ENCODE measurements around the gene ENPP6. TPM values are rescaled to one million over a fixed set of nuclear protein-coding genes. Genes with fewer than 3 reads are reported as not detected.

Gene ENPP6
- total and polyA plus RNA-seq, 4 experiments from 2014 or later: not detected

GRCh38 chr4:184252136-184253071 lies 34.7 kb upstream of the ENPP6 start:
- H3K4me1 ChIP-seq (ENCODE audit: insufficient read depth, low read length): no peaks in the 10 kb centered on the region
- H3K27me3 ChIP-seq (ENCODE audit: insufficient read depth, low read length): no peaks in the 10 kb centered on the region
- H3K9me3 Mint-ChIP-seq: peaks cover 0 to 2% (median 0%) of the 10 kb centered on the region in 8 donors
- no peak for DNase-seq
- H3K27me3 Mint-ChIP-seq: no peaks in the 10 kb centered on the region
- H3K36me3 Mint-ChIP-seq: no peaks in the 10 kb centered on the region
- no peak overlapping the region for H3K27ac ChIP-seq (ENCODE audit: low read depth, low read length)
- H3K4me3 Mint-ChIP-seq: no peak overlapping the region
- intact Hi-C loops (cut with micrococcal nuclease): loop anchor here (5.0 kb wide), 1 partner anchor 85 kb away; no protein-coding TSS in a partner anchor
- no peaks in the 10 kb centered on the region for H3K36me3 ChIP-seq (ENCODE audit: insufficient read depth, low read length)
- H3K4me1 Mint-ChIP-seq: peaks cover 0 to 7% (median 3%) of the 10 kb centered on the region in 4 donors
- ChIA-PET CTCF (ENCODE audit: partially characterized antibody) (interaction anchor here (0.7 to 3.0 kb wide), 11 partner anchors 9 to 411 kb away, joined by 3 to 20 read pairs (median 4); no protein-coding TSS in a partner anchor), POLR2A (ENCODE audit: partially characterized antibody) (no interaction called here)
- no peaks in the 10 kb centered on the region for H3K9me3 ChIP-seq (ENCODE audit: control insufficient read depth in 1 of 2, low read length in 2 of 2)
- H3K4me3 ChIP-seq (ENCODE audit: low read length in 2 of 2): no peak overlapping the region
- no peak overlapping the region for H3K27ac Mint-ChIP-seq

- H3K27ac ChIP-seq (ENCODE audit: low read depth, low read length): no peak overlapping the region
- intact Hi-C loops (cut with micrococcal nuclease): loop anchor here (2.0 to 5.0 kb wide), 2 partner anchors 84 to 529 kb away; no protein-coding TSS in a partner anchor
- CTCF ChIA-PET (ENCODE audit: partially characterized antibody): interaction anchor here (0.9 to 3.0 kb wide), 10 partner anchors 10 to 782 kb away, joined by 3 to 20 read pairs (median 4); no protein-coding TSS in a partner anchor
- no peaks in the 10 kb centered on the region for H3K4me1 ChIP-seq (ENCODE audit: insufficient read depth, low read length)
- no peaks in the 10 kb centered on the region for H3K27me3 Mint-ChIP-seq
- POLR2A ChIA-PET (ENCODE audit: partially characterized antibody): no interaction called here
- peaks cover 0 to 7% (median 3%) of the 10 kb centered on the region in 4 donors for H3K4me1 Mint-ChIP-seq
- H3K36me3 ChIP-seq (ENCODE audit: insufficient read depth, low read length): no peaks in the 10 kb centered on the region
- H3K27ac Mint-ChIP-seq: no peak overlapping the region
- H3K9me3 Mint-ChIP-seq: no peaks in the 10 kb centered on the region
- DNase-seq: no peak
- H3K4me3 Mint-ChIP-seq: no peak overlapping the region
- no peak overlapping the region for H3K4me3 ChIP-seq (ENCODE audit: low read length in 2 of 2)
- no peaks in the 10 kb centered on the region for H3K27me3 ChIP-seq (ENCODE audit: insufficient read depth, low read length)
- H3K36me3 Mint-ChIP-seq: no peaks in the 10 kb centered on the region
- H3K9me3 ChIP-seq (ENCODE audit: control insufficient read depth in 1 of 2, low read length in 2 of 2): no peaks in the 10 kb centered on the region
These were observed 34.0 kb upstream of the ENPP6 start for GRCh38 chr4:184251670-184251980.

GRCh38 chr4:184250795-184251669 lies 33.4 kb upstream of the ENPP6 start:
- peak in 4 of 5 donors; percentile 59 to 65 (median 61) for DNase-seq
- no peaks in the 10 kb centered on the region for H3K27me3 ChIP-seq (ENCODE audit: insufficient read depth, low read length)
- no peaks in the 10 kb centered on the region for H3K9me3 ChIP-seq (ENCODE audit: control insufficient read depth in 1 of 2, low read length in 2 of 2)
- ChIA-PET CTCF (ENCODE audit: partially characterized antibody) (interaction anchor here (0.7 to 3.0 kb wide), 11 partner anchors 10 to 782 kb away, joined by 3 to 20 read pairs (median 4); no protein-coding TSS in a partner anchor), POLR2A (ENCODE audit: partially characterized antibody) (interaction anchor here (0.6 kb wide), 1 partner anchor 13 kb away, joined by 3 read pairs; no protein-coding TSS in a partner anchor)
- no peaks in the 10 kb centered on the region for H3K9me3 Mint-ChIP-seq
- no peaks in the 10 kb centered on the region for H3K36me3 Mint-ChIP-seq
- H3K4me3 Mint-ChIP-seq: no peak overlapping the region
- peaks cover 0 to 2% of the 10 kb centered on the region in 2 donors for H3K27me3 Mint-ChIP-seq
- peaks cover 0 to 6% (median 3%) of the 10 kb centered on the region in 4 donors for H3K4me1 Mint-ChIP-seq
- H3K27ac Mint-ChIP-seq: peak overlapping the region in 3 of 7 donors; percentile 2 to 26 (median 15)
- H3K4me1 ChIP-seq (ENCODE audit: insufficient read depth, low read length): no peaks in the 10 kb centered on the region
- H3K4me3 ChIP-seq (ENCODE audit: low read length in 2 of 2): no peak overlapping the region
- H3K27ac ChIP-seq (ENCODE audit: low read depth, low read length): no peak overlapping the region
- intact Hi-C loops (cut with micrococcal nuclease): loop anchor here (2.0 to 5.0 kb wide), 2 partner anchors 84 to 528 kb away; no protein-coding TSS in a partner anchor
- no peaks in the 10 kb centered on the region for H3K36me3 ChIP-seq (ENCODE audit: insufficient read depth, low read length)

GRCh38 chr4:184248216-184248615 lies 30.5 kb upstream of the ENPP6 start:
- Histone ChIP-seq H3K27ac (ENCODE audit: low read depth, low read length) (no peak overlapping the region), H3K36me3 (ENCODE audit: insufficient read depth, low read length) (no peaks in the 10 kb centered on the region), H3K9me3 (ENCODE audit: control insufficient read depth in 1 of 2, low read length in 2 of 2) (no peaks in the 10 kb centered on the region), H3K27me3 (ENCODE audit: insufficient read depth, low read length) (no peaks in the 10 kb centered on the region), H3K4me1 (ENCODE audit: insufficient read depth, low read length) (no peaks in the 10 kb centered on the region), H3K4me3 (ENCODE audit: low read length in 2 of 2) (no peak overlapping the region)
- H3K4me3 Mint-ChIP-seq: no peak overlapping the region
- H3K9me3 Mint-ChIP-seq: no peaks in the 10 kb centered on the region
- POLR2A ChIA-PET (ENCODE audit: partially characterized antibody): no interaction called here
- intact Hi-C loops (cut with micrococcal nuclease): no loop called here
- H3K4me1 Mint-ChIP-seq: peaks cover 0 to 6% (median 3%) of the 10 kb centered on the region in 4 donors
- no peak overlapping the region for H3K27ac Mint-ChIP-seq
- H3K36me3 Mint-ChIP-seq: no peaks in the 10 kb centered on the region
- no peak for DNase-seq
- CTCF ChIA-PET (ENCODE audit: partially characterized antibody): interaction anchor here (1.1 to 1.5 kb wide), 3 partner anchors 17 to 20 kb away, joined by 3 read pairs; no protein-coding TSS in a partner anchor
- H3K27me3 Mint-ChIP-seq: peaks cover 0 to 5% of the 10 kb centered on the region in 2 donors

GRCh38 chr4:184247421-184247820 lies 29.7 kb upstream of the ENPP6 start:
- Histone ChIP-seq H3K27me3 (ENCODE audit: insufficient read depth, low read length) (no peaks in the 10 kb centered on the region), H3K9me3 (ENCODE audit: control insufficient read depth in 1 of 2, low read length in 2 of 2) (no peaks in the 10 kb centered on the region), H3K4me3 (ENCODE audit: low read length in 2 of 2) (no peak overlapping the region), H3K36me3 (ENCODE audit: insufficient read depth, low read length) (no peaks in the 10 kb centered on the region), H3K27ac (ENCODE audit: low read depth, low read length) (no peak overlapping the region), H3K4me1 (ENCODE audit: insufficient read depth, low read length) (no peaks in the 10 kb centered on the region)
- Mint-ChIP-seq H3K4me3 (no peak overlapping the region), H3K27ac (peak overlapping the region in 1 of 7 donors; percentile 10), H3K27me3 (peaks cover 0 to 5% of the 10 kb centered on the region in 2 donors), H3K9me3 (no peaks in the 10 kb centered on the region), H3K36me3 (no peaks in the 10 kb centered on the region), H3K4me1 (peaks cover 0 to 6% (median 3%) of the 10 kb centered on the region in 4 donors)
- ChIA-PET CTCF (ENCODE audit: partially characterized antibody) (interaction anchor here (0.6 to 1.5 kb wide), 5 partner anchors 14 to 63 kb away, joined by 3 read pairs; no protein-coding TSS in a partner anchor), POLR2A (ENCODE audit: partially characterized antibody) (no interaction called here)
- no peak for DNase-seq
- intact Hi-C loops (cut with micrococcal nuclease): no loop called here

- intact Hi-C loops (cut with micrococcal nuclease): no loop called here
- Histone ChIP-seq H3K9me3 (ENCODE audit: control insufficient read depth in 1 of 2, low read length in 2 of 2) (no peaks in the 10 kb centered on the region), H3K4me1 (ENCODE audit: insufficient read depth, low read length) (no peaks in the 10 kb centered on the region), H3K4me3 (ENCODE audit: low read length in 2 of 2) (no peak overlapping the region), H3K36me3 (ENCODE audit: insufficient read depth, low read length) (no peaks in the 10 kb centered on the region), H3K27me3 (ENCODE audit: insufficient read depth, low read length) (no peaks in the 10 kb centered on the region), H3K27ac (ENCODE audit: low read depth, low read length) (no peak overlapping the region)
- H3K9me3 Mint-ChIP-seq: no peaks in the 10 kb centered on the region
- H3K36me3 Mint-ChIP-seq: no peaks in the 10 kb centered on the region
- H3K4me1 Mint-ChIP-seq: peaks cover 0 to 6% (median 2%) of the 10 kb centered on the region in 4 donors
- POLR2A ChIA-PET (ENCODE audit: partially characterized antibody): no interaction called here
- peaks cover 0 to 5% of the 10 kb centered on the region in 2 donors for H3K27me3 Mint-ChIP-seq
- DNase-seq: no peak
- no peak overlapping the region for H3K27ac Mint-ChIP-seq
- H3K4me3 Mint-ChIP-seq: no peak overlapping the region
- CTCF ChIA-PET (ENCODE audit: partially characterized antibody): interaction anchor here (1.4 kb wide), 1 partner anchor 15 kb away, joined by 3 read pairs; no protein-coding TSS in a partner anchor
These were observed 28.8 kb upstream of the ENPP6 start for GRCh38 chr4:184246426-184246825.

All from CD4-positive, alpha-beta memory T cell (primary cell).